ENCODE measurements around the gene RALGPS2.

Gene RALGPS2

DNA sequence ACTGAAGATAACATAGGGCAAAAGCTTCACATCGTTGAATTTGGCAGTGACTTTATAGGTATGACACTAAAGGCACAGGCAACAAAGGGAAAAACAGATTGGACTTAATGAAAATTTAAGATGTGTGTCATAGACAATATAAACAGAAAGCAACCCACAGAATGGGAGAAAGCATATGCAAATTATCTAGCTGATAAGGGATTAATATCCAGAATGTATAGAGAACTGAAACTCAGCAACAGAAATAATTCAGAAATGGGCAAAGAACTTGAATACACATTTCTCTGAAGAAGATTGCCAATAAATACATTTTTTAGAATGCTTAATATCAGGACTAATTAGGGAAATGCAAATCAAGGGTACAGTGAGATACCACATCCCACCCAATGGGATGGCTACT is 201.0 kb downstream of the RALGPS2 start:
- FAIRE-seq = no peak

DNA sequence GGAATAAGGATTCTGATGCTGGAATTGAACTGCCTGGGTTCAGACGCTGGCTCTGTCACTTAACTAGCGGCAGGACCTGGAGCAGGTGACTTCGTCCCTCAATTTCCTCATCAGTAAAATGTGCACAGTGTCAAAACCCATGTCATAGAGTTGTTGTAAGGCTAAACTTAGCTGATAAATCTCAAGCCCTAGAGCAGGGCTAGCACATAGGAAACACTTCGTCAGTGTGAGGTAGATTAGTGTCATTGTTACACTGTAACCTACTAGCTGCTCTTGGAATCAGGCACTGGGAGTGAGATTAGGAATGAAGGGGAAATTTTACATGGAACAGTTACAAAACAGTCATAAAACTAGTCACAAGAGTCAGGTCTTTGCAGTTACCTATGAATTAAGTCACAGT is 202.0 kb downstream of the RALGPS2 start:
- FAIRE-seq = no peak

DNA sequence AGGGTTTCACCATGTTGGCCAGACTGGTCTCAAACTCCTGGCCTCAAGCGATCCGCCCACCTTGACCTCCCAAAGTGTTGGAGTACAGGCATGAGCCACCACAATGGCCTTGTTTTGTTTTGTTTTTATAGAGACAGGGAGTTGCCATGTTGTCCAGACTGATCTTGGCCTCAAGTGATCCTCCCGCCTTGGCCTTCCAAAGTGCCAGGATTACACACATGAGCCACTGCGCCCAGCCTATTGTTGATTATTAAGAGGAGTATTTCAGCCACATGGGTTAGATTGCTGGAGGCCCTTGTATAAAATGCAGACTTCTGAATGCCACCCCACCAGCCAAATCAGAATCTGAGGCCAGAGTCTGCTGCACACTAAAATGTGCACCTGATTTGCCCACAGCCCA is 203.0 kb downstream of the RALGPS2 start:
- no peak for FAIRE-seq

DNA sequence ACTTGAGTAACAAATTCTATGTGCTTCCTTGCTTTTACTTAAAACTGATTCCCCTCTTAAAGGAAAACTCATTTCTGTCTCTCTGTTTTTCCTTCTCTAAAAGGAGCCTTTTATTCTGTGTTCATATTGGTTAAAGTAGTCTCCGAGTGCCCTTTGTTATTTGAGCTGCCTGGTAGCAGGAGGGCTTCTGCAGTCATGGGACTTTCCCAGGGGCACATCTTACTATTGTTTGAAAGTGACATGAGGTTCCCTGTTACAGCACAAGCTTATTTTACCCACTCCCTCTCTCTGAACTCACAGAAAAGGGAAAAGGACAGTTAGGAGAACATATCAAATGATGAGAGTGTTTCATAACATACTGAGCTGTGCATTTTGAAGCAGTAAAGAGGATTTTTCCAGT is 203.9 kb downstream of the RALGPS2 start:
- no peak for FAIRE-seq

DNA sequence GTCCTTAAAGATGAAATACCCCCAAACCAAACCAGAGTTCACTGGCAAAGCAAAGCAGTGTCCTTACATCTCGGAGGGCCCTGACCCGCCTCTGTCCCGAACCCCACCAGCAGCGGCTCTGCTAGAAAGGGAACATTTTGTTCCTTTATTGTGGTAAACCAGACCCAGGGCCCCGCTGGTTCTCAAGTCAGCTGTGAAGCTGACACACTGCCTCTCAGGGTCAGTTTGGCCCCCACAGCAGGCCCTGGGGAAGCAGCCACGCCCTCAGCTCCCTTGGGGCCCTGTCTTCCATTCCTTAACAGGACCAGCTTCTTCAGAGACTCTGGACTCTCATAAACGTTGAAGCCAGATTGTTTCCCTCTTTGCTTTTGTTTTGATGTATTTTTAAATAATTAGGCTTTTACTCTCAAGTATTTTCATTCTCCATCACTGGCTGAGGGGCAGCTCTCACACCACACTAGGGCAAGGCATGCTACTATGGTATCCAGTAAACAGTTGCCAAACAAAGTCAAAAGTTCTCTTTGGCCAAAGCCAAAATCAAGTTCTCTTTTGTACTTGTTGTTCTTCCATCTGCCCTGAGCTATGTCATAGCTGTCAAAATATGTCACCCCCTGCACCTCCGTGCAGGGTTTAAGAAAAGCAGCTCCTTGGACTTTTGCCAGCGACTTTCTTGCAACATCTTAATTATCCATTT is 207.0 kb downstream of the RALGPS2 start:
- no peak for FAIRE-seq

DNA sequence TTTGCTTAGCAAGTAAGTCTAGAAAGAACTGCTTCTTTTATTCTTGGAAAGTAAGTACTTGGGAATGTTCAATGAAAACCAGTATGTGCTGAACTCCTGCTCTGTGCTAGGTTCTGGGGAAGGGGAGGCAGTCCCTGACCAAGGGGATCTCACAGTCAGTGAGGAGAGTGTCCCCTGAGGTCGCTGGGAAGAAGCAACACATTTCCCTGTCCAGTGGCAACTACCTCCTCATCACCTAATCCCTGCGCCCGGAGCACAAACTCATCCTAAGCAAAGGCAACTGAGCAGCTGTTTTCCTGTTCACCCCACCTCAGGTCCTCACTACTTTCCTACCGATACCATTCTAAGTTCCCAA is 207.5 kb downstream of the RALGPS2 start:
- no peak for FAIRE-seq

DNA sequence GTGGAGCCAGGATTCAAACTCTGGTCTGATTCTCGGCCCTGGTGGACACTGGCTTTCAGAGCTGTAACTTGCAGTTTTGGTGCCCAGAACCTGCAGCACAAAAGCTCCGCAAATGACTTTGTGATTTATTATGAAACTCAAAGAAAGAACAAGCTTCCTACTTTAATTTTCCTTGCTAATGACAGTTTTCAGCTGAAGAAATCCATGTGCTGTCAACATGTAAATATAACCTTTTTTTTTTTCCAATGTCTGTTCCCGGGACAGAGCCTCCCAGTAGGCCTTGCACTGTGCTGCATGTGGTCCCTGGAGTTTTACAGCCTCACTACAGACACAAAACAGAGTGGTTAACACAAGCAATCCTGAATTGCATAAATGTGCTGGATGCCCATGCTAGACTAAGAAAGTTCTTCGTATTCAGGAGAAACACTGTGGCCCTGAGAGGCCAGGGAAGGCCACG is 208.1 kb downstream of the RALGPS2 start:
- FAIRE-seq = no peak

DNA sequence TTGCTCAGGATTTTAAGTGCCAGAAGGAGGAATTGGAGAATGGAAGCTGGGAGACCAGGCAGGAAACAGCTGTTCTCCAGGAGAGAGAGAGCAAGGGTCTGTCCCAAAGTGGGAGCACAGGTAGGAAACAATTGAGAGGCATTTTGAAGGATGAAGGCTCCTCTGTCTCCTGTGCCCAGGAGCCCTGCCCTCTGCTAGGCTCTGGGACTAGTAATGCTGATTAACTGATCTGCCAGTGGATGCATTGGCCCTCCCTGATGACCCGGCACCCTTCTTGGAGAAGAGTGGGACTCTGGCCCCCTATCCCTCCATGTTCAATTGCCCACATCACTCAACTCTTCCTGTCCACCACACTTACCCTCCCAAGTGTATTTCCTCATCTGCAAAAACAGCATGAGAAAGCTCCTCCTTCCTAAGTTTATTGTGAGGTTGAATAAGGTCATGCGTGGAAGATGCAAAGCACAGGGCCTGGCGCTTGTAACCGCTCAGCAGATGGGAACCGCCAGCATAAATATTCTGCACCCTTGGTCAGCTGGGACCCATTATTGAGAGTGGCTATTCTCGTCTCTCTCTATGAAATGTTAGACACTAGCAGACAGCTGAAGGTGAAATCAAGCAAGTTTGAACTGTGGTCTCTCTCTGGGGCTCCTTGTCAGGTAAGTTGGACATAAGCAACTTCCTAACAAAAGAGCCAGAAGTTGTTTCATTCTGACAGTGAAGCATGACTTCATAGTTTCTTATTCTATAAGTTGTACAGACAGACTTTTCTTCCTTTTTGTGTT is 208.9 kb downstream of the RALGPS2 start:
- no peak for FAIRE-seq

DNA sequence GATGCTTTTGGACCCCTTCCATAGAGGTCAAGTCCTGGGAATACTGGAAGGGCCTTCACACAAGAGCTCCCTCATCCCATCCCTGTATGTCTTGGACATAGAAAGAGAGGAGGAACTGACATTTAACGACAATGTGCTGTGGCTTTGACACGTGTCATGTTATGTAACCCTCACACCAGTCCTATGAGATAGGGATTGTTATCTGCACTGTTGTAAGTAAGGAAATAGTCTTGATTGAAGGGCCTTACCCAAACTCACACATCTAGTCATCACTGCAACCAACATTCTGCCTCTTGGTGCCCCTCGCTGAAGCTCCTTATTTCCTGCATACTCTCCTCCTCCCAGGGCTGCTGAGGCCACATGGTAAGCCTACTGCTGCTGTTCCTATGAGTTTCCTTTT is 209.5 kb downstream of the RALGPS2 start:
- FAIRE-seq = no peak

DNA sequence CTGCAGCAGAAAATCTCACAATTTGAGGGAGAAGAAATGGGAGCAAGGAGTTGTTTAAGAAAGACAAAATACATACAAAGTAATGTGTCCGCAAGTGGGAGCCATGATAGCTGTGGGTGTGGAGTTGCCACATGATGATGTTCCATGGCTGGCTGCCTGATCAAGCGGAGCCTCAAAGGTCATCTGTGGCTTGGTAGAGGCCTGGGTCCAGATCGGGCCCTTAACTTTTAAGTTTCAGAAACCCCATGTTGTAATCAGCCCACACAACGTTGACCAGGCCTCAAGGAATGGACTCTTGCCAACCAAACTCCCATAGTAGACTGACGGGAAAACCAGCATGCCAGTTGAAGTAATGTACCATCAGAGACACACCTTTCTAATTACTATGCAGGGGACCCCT is 210.6 kb downstream of the RALGPS2 start:
- no peak for FAIRE-seq

DNA sequence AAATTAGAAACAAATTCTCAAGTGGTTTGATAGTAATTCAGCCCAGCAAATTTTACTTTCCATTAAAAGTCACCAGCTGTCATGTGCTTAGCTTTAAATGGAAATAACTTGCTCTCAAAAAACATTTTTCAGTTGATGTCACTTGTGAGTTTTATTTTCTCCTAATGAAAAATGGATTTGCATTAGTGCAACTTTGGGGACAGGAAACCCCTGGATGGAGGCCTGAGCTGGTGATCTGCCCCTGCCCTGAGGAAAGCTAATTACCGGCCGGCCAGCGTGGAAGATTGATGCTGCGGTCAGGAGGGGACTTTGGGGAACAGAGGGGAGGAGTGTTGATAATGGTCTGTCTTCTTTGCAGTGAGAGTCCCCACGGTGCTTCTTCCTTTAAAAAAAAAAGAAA is 212.7 kb downstream of the RALGPS2 start:
- no peak for FAIRE-seq

DNA sequence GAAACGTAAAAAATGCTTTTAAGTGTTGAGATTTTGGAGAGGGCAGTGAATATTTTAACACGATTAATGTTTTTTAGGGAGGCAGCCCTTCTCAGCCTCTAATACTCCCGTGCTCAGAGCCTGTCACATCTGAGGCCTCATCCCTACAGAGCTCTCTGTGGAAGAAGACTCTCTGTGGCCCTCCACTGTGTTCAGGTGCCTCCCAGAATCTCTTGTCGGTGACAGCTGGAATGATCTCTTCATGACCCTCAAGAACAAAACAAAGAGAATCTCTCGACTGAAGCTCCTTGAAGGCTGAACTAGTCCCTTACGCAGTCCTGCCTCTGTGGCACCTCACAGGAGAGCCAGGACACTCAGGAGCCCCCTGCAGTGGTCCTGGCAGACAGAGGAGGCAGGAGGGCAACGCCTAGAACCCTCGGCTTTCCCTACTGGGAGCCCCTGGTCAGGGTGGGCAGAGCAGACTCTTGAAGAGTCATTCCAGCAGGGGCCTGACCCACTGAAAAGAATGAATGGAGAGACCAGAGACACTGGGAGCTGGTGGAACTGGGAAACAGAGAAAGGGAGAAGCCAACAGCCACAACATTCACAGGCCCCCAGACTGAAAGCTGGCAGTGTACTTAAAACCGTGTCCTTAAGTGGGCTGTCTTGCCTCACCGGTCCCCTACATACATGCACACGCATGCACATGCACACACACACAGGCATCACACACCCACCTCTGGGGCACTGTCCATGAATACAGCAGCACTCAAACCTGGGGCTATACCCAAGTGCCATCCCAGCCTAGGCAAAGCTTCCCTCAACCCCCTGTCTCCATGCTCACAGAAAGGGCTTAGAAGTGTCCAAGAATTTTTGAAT is 213.3 kb downstream of the RALGPS2 start:
- no peak for FAIRE-seq

DNA sequence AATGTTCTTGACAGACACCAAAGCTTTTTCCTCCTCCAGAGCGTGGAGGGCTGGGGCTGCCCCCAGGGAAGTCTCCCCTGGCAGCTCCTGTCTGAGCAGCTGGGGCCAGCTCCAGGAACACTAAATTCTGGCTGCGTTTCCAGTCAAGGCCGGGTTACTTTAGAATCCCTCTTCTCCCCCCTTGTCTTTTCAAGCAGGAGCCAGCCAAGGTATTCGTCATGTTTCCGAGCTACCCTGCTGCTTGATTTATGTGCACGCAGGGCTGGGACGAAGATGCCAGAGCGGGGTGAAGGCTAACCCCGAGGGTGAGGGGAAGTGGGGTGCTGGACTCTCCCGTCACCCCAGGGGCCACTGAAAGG is 213.9 kb downstream of the RALGPS2 start:
- FAIRE-seq = no peak

DNA sequence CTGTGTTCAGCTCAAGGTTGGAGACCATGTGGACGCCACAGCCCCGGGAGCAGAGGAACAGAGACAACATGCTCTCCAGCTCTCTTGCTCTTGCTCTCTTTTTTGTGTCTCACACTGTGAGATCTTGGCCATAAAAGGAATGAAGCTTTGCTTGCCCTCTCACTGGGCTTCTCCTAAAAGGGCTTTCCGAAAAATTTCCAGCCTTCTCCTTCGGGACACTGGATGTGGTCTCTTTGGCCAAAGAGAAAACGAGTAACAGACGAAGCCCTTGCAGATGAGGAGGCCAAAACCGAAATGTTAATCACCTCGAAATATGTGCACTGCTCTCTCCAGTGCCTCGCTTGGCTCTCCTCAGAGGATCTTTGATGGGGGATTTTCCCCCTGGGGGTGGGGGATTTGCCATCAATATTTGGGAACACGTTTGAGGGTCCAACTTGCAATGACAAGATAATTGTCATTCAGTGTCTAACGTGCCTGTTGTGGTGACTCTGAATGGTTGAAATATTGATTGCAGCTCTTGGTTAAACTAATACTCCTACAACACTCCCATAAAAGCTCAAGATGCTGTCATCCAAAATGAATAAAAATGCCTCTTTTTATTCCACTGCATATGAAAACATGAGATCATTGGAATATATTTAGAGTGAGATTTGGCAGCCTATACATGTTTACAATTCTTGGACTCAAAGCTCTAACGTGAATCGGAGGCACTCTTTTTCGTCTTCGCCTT is 214.5 kb downstream of the RALGPS2 start:
- FAIRE-seq = no peak

DNA sequence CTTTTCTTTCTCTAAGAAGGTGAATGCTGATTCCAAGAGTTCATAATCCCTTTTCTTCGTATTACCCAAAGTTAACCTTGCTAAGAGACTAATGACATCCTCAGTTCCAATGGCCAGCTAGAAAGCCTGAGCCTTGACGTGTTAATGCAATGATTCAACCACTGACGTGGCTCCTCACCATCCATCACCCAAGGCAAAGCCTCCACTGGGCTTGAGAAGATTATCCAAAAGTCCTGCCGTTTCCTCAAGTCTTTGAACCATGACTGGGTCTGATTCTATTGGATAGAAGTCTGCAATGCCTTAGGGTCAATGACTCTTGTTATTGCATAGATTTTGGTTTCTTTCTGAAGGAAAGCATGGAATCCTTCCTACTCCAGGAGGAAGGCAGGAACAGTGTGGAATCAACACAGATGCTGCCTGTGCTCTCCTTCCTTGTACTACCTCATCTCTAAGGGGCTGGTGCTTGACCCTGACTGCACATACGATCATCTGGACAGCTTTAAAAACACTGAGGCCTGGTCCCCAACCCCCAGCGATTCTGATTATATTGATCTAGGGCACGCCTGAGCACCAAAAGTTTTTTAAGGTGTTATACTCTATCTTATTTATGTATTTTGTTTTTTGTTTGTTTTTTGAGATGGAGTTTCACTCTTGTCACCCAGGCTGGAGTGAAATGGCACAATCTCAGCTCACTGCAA is 215.2 kb downstream of the RALGPS2 start:
- FAIRE-seq = no peak

DNA sequence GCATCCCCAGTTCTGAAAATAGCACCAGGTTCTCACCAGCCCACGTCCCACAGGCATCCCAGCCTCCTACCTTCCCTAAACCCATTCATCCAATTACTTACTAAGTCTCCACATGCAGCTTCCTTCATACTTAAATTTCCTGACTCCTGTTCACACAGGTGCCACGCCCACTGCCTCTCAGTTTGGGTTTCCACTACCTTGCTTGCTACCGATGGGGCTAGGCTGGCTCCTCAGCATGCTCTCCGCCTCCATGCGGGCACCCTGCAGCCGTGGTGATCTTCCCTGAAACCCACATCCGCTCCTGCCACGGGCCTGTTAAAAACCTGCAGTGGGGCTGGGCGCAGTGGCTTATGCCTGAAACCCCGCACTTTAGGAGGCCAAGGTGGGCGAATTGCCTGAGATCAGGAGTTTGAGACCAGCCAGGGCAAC is 216.2 kb downstream of the RALGPS2 start:
- no peak for FAIRE-seq

DNA sequence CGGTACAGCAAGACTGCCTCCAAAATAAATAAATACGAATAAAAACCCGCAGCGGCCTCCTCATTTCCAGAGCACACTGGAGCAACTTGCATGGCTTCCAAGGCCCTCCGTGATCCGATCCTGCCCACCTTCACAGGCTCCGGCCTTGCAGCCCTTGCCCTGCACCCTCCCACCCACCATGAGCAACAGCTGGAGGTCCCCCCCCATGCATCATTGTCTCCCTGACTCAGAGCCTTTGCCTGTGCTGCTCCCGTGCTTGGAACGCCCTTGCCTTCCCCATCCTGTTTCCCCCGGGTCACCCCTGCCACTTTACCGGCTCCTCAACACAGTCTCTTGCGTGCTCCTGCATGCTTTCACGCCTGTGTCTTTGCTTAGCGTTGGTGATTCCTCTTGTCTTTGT is 216.8 kb downstream of the RALGPS2 start:
- no peak for FAIRE-seq

DNA sequence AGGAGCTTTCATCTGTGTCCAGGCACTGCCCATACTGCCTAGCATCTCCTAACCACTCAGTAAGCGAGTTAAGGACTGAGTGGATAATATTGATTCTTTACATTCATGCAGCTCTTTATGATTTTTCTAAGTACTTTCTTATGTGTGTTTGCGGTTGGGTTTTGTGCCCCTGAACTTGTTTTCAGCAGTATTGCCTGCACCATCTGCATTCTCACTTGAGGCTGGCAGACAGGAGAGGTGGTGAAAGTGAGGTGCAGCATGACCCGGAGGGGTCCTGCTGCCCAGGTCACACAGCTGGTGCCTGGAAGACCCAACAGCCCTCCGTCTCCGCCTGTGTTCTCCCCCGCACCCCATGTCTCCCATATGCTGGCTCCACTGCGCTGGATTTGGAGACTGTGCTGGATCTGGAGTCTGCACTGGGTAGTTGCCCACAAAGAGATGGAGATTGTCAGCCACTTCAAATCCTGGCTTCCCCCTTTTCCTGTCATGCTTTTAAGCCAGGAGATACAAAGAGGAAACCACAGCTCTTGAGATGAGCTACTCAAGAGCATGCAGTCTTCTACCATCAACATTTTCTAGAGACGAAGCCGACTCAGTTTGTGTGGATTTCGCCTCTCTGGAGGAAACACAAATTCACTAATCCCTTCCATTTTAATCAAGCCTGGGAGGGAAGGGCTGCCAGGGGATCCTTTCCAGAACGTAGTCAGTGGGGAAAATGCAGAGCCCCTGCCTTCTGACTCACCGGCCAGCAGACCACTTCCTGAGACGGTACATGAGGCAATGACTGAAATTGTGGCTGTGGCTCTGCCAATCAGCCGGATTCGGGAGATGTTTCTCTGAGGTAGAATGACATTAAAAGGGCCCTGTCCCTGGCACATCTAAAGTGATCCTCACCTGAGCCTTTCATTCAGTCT is 217.5 kb downstream of the RALGPS2 start:
- FAIRE-seq = no peak

DNA sequence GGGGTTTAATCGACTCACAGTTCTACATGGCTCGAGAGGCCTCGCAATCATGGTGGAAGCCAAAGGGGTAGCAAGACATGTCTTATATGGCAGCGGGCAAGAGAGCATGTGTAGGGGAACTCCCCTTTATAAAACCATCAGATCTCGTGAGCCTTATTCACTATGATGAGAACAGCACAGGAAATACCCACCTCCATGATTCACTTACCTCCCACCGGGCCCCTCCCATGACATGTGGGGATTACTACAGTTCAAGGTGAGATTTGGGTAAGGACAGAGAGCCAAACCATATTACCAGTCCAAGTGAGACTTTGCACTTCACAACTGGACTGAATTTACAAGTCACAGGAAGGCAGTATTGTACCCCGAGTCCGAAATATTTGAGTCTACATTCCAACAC is 219.7 kb downstream of the RALGPS2 start:
- FAIRE-seq = no peak

DNA sequence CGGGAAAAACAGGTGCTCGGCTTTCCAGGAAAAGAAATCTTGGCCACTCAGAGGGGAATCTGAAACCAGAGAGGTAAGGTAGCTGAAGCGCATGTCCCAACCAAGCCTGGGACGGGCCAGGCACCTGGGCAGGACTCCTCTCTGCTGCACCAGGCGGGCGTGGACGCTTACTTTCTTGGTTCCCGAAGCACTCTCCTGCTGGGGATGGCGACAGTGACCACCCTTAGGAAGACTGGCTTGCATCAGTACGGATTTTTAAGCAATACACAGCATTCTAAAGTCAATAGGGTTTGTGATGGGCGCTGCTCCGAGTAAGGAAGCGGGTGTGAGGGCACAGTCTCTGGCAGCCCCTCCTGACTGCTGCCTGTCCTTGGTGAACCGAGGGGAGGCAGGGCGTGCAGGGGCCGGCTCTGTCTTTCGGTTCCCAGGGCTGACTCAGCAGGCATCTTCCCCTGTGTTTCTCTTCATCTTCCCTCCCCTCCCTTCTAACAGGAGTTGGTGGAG is 220.8 kb downstream of the RALGPS2 start:
- no peak for FAIRE-seq

DNA sequence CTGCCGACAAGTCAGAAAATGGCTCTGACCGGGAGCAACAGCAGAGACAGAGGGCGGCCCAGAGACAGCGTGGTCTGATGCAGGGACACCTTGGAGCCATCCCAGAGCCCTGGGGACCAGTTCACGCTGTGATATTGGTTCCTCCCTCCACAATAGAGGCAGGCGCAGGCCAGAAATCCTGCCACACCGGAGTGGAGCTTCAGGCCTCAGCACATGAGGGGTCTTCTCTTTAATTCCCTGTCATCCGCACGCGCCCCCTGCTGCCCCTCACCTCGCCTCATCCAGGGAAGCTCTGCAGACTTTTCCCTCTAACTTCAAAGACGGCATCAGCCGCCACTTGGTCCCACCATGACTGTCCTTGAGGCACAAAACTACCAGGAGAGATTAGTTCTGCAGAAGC is 221.4 kb downstream of the RALGPS2 start:
- no peak for FAIRE-seq

Data from colon (tissue), 2 donors.